HG02610 (cell line): ENCODE measurements around the gene ANKRD1.

Experiments used
- ATAC-seq: cut with Tn5 transposase; IDR thresholded peaks from one replicate; pipeline ENCODE4 v1.9.1; 2021; ENCODE audit warnings: mild to moderate bottlenecking, moderate library complexity; ENCODE audit not compliant: unreplicated experiment

ANKRD1 gene

DNA sequence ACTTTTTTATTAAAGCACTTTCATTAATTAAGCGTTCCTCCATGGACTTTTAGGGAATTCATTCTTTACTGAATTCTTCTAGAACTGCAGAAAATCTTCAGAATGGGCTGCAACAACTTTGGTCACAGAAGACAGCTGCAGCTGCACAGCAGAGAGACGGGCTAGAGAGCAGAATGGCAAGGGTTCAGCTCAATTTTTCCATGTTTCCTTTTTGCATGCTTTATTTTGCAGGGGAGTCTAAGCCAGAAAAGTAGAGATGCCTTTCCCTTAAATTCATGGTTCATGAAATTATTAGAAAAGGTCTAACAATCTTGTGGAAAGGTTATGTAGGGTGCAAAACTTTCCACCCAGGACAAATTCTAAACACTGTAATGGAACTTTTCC, 15.4 kb upstream of the ANKRD1 start:
- ATAC-seq, result no peak

DNA sequence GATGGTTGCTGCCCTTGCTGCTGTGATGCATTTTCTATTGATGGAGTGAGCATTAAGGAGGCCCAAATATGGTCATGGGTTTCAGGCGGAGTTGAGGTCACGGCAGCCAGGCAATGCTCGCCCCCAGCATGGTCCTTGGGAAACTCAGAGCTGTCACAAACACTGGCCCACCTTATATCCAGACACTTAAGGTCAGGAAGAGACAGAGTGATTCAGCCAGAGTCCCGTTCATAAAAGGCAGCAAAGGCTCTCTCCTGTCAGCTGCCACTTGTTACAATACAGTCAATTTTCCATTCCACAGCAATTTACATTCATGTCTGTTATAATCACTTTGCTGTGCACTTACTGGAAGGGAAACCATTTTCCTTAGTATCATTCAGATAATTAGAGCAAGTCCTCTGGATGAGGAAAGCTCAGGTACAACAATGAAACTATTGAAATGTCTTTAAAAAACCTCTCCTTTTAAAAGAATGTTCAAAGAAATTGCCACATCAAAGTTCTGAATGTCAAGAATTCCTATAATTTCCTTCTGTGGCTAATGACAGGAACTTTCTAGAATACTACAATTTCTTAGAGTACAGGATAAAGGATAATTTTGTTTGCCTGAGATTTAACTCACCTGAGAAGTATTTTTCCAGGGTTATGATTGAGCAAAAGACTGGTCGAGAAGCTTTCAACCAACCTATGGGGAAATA, 14.8 kb upstream of the ANKRD1 start:
- no peak for ATAC-seq

DNA sequence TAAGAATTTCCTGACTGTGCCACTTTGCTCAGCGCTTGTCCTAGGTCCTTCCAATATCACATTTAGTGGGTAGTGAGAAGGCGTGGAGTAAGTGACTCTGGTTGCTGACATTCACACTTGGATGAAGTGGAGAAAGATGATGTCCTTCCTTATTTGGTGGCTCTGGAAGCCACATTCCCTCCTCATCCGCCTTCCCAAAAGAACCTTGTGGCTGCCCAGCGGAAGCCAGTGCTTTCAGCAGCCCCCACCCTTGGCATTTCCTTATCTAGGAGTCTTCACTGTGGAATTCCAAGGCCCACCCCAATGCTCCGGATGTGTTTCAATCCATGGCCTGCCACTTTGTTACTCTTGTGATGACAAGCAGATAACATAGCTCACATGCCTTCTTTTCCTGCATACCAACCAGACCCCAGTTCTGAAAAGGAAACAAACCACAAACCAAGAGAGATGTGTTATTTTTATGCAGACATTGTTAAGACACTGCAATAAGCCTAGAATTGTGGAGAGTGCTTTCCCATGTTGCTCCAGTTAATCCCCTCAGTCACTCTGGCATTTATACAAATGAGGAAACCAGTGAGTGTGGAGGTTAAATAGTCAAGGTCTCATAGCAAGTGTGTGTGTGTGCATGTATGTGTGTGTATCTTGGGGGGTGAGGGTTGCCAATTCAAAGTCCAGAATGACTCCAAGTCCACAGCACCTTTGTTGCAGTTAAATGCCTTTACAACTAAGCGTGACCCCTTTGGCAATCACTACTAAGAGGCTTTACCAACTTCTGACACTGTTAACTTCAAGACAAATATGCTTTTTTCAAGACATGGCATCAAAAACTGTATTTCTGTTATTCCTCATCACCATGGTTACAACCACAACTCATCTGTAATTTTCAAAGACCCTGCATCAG, 10.3 kb upstream of the ANKRD1 start:
- ATAC-seq, result no peak

DNA sequence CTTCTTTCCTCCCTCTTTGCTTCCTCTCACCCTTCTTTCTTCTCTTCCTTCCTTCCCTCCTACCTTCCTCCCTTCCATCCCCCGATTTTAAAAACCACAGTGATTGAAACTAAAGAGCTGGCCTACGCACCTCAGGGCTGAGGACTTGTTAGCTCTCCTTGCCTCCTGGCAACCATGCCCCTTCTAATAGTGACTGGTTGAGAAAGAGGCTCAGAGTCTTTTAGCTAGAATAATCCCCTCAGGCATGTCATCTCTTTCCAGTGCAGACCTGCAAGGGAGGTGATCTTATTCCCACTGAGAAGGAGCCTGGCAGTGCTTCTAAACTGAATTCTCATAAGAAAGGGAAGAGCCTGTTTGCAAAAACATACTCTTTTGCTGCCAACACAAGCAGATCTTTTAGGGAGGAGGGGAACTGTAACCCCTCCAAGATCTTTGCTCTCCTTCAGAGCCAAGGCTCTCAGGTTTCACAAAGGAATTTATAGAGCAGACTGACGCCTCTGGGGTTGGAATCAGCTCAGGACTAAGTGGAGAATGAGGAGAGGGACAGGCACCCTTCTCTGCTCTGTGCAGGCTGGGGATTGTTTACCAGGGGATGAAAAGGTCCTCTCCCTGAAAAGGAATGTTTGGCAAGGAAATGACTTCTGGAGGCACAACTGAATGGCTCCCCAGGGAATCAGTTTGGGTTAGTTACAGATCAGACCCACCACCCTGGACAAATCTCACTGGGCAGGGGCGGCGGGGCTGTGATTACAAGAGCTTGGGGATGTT, 9.4 kb upstream of the ANKRD1 start:
- ATAC-seq, result no peak

DNA sequence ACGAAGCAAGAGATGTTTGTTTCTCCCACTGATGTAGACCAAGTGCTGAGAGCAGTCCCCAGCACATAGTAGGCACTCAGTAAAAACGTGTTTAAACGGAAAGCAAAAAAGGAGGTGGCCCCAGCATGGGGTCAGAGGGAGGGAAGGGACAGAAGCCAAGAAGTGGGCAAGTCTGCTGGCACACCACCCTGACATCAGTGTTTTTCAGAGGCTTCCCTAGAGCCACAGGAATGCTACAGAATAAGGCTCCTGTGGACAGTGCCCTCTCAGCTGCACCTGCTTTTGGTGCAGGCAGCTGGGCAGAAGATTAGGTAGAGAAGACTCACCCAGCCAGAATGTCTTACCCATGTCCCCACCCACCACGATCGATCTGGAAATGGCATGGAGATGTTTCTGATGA, 8.3 kb upstream of the ANKRD1 start:
- ATAC-seq, result no peak

DNA sequence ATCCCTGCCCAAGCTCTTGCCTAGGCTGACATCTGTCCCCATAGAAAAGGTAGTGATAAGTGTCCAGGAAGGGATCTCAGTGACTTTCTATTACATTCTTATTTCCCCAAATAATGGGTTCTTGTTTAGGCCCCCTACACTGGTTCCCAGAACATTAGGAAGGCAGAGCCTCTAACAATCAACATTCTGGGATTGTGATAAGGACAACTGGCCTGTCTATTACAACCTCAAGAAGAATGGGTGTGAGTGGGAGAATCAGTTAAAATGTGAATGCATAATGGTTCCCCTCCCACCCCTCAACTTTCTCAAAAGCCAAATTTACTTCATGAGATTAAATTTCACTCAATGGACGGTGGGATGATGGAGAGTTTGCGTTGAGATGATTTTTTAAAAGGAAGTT, 6.4 kb upstream of the ANKRD1 start:
- ATAC-seq, result no peak

DNA sequence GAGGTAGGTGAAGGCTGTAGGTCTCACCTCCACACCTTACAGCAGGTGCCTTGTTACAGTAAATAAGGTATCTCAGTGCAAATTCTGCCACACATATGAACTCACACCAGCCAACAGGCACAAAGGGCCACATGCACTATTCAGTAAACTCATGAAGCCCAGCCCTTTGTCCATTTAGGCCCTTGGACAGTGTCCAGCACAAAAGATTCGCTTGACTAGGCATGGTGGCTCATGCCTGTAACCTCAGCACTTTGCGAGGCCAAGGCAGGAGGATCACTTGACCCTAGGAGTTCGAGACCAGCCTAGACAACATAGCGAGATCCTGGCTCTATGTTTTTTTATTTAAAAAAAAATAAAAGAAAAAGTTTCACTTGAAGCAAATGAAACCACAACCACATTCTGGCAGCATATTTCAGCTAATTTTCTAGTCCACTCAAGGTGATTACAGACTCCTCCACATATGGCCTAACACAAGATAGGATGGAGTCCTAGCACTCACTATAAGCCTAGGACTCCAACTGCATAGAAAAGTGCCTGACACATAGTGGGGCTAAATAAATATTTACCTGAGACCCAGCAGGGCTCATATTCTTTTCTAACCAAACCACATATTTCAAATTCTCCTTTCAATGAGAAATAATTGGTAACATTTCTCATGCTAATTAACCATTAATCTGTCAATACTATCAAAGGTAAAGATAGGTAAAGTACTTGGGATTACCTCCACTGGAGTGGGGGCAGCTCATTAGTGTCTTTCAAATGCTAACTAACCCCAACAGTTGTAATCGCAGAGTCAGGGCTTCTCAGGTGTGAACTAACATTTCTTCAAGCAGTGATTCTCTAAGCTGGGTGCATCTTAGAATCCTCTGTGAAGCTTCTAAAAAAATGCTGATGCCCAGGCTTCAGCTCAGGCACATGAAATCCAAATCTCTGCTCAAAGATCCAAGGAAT, 4.5 kb upstream of the ANKRD1 start:
- ATAC-seq, result no peak

DNA sequence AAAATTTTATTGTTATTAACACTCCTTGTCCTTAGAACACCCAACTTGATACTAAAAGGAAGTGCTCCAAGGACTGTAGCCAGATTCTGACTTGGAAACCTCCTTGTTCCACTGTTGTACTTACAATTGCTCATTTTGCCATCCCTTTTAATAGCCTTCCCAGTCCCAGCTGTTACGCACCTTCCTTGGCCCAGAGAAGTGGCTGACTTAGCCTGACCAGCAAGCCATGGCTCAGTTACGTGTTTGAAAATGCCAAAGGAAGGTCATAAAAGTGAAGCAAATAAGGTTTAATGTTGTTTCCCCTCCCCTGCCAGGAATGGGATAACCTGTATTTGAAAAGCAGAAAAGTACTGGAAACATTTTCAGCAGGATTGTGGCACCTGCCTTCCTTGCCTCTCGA, 3.7 kb upstream of the ANKRD1 start:
- no peak for ATAC-seq

DNA sequence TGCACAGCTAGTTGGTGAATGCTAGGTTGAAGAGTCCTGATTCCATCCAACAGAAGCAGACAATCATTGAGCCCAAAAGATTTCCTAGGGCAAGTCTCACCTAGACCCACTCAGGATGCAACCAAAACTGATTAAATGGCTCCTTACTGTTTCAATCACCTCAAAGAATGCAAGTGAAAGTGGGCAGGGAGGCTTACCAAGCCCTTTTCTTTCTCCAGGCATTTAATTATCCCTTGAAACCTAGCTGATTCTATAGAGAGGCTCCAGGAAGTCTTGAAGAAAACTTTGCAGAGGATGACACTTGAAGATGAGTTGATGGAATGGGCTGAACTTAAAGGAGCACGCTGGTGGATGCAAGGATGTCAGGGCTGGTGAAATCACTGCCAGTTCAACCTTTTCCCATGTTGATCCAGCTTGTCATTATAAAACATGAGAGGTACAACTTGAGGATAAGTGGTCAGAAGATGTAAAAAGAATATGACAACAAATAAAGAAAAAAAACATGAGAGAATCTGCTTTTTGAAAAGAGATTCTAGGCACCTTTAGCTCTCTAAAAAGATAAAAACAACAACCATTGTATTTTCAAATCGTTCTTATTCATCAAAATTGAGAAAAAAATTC, 2.3 kb upstream of the ANKRD1 start:
- no peak for ATAC-seq

DNA sequence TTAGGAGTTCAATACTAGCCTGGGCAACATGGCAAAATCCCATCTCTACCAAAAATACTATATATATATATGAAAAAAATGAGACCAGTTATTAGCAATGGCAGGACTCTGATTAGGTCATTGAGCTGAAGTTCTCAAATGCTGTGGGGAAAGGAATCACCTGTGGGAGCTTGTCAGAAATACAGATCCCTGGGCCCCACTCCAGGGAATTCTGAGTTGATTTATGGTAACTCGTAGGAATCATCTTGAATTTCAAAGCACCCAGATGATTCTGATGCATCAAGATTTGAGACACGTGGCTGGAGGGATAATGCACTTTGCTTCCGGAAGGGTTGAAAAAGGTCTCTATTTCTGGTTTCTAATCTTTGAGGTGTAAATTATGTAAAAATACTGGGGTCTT, 1.0 kb upstream of the ANKRD1 start:
- no peak for ATAC-seq

DNA sequence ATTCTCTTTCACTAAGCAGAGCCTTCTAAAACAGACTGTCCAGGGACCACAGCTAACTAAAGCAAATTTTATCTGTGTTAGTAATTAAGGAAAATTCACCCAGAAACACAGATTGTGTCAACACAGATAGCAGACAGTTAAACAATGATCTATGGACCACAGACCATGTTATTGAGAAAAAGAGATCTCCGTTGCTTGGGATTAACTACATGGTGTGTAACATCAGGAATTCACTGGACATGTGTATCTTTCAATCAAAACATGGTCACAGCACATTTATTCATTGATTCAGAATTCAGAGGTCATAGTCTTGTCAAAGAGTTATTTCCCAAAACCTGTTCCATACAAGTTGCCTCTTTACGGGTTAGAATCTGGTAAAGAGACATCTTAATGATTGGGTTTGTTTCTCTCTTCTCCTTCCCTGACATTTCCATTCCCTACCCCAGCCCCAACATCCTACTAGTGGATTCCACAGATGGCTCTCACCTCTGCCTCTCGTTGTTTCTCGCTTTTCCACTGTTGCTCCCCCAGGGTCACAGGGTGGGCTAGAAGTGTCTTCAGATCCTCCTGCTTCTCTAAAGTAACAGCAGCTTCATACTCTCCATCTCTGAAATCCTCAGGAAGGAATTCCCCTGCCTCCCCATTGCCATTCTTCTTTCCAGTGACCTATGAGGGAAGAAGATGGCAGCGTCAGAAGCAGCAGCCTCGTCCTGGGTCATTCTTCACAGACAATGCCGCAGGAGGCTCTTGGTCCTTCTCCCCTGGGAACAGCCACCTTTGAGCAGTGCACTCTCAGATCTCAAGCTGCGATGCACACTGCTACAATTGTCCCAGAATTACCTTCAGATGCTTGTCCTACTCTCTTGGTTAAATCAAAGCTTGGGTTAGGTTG, 958 bp downstream of the ANKRD1 start:
- no peak for ATAC-seq

DNA sequence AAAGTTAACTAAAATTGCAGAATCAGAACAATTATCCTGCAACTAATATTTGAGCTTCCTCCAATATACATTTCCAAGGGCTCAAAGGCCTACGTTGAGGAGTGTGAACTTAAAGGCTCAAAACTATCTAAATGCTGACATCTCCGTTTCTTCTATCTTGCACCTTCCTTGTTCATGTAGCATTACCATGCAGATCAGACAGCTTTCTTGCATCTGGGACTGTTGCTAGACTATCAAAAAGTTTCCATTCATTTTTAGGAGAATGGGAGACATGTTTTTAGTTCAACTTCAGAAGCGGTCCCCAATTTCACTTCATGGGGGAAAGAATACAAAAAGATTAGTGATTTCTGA, 2.9 kb downstream of the ANKRD1 start:
- ATAC-seq, result no peak

DNA sequence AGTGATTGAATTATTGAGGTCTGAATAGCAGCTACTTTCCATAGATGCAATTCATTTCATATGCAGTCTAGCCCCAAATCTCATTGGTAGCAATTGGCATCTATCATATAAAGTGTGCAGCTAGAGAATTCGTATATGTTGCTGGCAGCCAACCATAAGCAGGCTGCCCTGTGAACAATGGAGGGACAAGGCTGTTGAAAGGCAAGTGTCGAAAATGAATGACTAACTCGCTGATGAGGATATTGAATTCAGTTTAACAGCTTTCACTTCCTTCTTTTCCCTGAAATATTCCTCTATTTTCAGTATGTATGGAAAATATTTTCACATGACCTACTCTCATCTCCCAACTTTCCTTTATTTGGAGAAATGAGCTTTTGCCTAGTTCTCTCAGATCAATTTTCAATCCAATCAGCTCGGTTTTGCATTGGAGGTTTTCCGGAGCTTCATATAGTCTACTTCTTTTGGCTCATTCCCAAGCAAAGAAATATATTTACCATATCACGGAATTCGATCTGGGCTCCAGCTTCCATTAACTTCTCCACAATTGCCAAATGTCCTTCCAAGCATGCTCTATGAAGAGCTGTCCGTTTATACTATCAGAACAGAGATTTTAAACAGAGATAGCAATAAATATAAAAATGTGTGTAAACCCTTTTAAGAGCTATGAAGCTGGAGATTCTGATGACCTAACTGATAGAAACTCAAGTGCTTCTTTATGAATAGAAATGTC, 3.5 kb downstream of the ANKRD1 start:
- ATAC-seq, result no peak

DNA sequence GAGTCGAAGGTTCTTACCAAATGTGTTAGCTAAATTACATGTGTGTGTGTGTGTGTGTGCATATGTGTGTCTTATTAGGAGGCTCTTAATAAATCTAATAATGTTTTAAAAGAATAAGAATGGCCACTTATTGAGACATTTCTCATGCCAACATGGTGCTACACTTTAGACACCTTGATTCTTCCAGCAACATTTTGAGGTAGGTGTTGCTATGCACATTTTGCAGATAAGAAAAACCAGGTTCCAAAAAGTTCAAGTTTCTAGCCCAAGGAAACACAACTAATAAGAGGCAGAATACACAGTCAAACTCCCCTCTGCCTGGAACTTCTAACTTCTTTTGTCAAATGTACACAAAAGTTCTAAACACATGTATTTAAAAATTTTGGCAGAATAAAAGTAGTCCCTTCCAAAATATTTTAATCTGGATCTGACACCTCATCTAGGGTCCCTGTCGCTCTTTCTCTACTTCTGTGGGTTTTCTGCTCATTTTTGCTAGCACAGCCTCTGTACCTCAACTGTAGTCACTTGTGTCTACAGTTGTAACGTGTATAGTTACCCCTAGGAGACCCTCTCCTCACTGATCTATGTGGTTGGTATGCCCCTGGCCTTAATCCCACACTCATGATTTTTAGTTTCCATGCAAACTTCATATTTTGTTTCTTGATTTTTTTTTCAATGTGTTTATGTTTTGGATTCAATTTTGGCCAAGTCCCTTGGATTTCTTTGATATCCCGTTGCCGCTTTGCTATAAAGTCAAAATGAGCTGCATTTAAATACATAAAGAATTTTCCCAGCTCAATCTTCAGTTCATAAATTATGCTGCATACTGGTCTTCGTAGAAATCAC, 4.3 kb downstream of the ANKRD1 start:
- ATAC-seq, result no peak

DNA sequence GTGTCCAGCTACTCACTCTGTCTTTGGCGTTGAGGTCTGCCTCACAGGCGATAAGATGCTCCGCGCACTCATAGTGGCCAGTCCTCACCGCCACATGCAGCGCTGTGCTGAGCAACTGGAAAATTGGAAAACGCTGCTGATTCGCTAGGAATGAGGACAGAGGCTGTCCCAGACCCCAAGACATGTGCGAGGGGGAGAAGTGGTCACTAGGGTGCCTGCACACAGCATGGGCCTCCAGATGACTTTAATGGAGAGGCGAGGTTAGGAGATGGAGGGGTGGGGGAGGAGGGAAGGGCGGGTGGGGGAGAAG, 5.2 kb downstream of the ANKRD1 start:
- ATAC-seq, result no peak

DNA sequence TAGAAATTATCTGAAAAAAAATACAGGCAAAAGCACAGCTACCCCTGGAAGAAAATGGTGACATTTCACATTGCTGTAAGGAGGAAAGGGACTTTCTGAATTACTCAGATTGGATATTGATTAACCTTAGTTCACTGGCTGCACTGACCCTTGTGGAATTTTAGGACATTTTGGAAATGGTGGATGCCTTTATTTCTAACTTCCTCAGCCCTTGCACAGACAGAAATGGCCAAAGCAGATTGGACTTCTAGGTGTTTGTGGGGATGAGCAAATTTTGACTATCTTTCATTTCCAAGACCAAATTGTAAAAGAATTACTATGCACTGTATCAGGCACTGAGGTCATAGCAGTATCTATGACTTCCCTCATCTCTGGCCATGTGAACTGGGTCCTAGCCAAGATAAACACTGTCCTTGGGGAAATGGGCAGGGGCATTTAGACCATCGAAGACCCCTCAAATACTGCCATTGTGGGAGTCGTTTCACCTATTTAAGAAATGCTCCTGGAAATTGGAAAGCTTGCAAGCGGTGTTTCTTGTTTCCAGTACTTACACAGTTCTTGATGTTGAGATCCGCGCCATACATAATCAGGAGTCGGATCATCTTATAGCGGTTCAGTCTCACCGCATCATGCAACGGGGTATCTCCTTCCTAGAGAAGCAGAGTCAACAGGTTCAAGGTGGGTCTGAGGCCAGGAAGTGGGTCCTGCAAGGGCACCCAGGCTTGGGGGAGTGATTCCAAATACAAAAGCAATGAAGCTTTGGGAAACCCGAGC, 5.7 kb downstream of the ANKRD1 start:
- ATAC-seq, result no peak

DNA sequence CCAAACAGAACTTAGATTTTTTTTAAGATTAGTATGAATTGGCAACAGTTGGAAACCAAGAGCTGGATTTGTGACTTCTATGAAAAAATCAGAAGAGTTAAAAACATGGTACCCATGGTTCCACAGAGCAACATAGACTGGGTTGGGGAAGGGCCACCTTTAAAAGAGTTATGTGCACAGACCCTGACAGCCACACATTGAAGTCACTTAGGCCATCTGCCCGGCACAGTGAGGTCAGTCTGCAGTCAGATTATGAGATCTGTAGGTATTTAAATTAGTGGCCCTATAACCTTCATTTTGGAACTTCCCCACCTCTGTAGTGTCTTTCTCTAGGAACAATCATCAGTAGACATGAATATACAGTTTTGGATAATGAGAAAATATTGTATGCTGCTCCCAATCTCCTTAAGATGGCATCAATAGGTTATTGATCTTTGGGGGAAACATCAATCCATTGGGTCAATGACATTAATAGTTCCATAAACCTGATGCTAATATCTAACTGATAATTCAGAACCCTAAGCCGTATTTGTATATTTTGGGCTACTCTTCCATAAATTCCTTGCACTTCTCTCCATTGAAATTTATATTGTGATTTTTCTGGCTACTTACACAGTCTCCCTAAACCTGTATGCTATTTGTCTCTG, 7.0 kb downstream of the ANKRD1 start:
- ATAC-seq, result no peak
